ENCODE data around the gene SUMF2. TPM values are rescaled to one million over a fixed set of nuclear protein-coding genes. Genes with fewer than 3 reads are reported as not detected.

SUMF2 gene
- total RNA-seq: 149 and 155 TPM in 2 replicates

DNA sequence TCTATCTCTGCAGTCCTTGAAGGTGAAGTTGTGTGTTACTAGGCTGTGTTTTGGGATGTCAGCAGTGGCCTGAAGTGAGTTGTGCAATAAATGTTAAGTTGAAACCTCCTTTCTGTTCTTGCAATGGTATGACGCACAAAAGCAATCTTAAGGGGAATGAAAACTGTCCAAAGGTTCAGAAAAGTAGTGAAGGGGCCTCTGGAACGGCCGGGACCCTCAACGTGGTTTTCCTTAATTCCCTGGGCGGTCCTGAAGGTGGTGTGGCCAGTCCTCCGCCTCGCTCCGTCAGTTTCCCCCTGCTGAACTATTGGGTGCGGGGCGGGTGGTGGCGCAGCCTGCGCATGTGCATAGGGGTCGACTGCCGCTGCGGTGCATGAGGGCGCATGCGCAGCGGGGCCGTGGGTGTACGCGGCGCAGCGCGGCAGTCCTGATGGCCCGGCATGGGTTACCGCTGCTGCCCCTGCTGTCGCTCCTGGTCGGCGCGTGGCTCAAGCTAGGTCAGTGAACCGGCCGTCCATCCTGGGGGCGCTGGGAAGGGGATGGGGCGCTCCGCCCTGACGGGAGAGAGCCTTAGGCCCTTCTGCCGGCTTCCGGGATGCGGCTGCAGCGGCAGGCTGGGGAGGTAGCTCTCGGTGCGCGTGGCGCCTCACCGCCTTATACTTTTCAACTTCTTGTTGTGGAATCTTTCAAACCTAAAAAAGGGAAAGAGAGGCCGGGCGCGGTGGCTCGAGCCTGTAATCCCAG, at the start of gene SUMF2:
TSS of gene SUMF2 (plus strand) at position 405 of the 744 bp plus-strand sequence. CDS start at position 431, 26 bp downstream.

DNA sequence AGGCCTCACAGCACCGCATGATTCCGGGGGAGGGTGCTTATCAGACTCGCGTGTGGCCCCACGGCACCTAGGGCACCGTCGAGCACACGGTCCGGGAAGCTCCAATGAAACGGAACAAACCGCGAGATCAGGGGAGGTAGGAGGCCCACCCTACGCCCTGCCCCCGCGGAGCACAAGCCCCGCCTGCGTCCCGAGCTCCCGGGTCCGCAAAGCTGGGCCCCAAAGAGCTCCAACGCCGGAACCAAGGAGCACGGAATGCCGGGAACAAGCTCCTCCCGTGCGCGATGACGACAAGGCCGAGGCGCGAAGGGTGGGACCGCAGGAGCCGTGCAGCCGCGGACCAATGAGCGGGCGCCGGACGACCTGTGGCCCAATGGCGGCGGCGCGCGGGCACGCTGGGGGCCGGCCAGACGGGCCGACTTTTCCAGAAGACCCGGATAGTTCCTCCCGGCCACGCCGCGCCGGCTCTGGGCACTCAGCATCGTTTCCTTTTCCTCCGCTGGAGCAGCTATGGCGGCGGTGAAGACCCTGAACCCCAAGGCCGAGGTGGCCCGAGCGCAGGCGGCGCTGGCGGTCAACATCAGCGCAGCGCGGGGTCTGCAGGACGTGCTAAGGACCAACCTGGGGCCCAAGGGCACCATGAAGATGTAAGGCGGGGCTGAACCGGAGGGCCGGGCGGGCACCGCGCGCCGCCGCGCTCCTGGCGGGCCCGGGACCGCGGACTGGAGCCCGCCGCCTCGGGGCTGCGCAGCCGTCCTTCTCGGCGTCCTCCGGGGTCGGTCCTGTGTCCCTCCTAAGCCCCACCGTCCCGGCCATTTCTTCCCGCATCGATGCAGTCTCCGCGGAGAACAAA, 12.5 kb upstream of the SUMF2 start, which contains the start of the genes CCT6A and PSPH:
TSS of gene CCT6A (plus strand) at position 427 of the 853 bp plus-strand sequence. CDS start at position 511, 84 bp downstream.
TSS of gene PSPH (minus strand) at position 106 of the 853 bp plus-strand sequence. CDS start 30,232 bp downstream, outside the sequence.

DNA sequence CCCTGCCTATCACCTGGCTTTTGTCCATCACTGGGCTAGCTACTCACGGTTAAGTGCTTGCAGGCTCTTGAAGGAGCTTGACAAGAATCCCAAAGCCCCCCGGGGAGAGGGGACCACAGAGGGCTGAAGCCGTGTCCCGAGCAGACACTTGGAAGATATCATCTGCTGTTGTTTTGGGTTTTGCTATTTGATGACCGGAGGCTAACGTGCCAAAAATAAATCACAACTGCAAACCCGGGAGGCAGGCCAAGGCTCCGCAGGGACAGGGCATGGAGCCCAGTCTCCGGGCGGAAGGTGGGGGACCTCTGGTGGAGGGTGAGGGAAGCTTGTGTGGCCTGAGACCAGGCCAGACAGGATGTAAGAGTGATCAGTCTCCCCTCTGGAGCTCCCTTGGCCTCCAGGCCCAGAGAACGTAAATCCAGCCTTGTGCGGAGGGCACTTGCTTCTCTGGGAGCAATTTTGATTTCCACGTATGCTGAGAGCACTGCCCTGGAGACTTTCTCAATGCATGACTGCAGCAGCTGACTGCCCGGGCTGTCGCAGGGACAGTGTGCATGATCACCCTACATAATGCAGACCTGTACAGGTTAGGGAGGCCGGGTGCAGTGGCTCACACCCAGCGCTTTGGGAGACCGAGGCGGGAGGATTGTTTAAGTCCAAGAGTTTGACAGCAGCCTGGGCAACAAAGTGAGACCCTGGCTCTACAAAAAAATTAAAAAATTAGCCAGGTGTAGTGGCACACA, 28.9 kb downstream of the SUMF2 start, which contains the start of gene PHKG1:
TSS of gene PHKG1 (minus strand) at position 164 of the 743 bp plus-strand sequence. CDS start 4,011 bp downstream, outside the sequence.

GRCh38 chr7:56106108-56107073, 42.3 kb downstream of the SUMF2 start, which contains the start of gene CHCHD2:
Gene CHCHD2, minus strand, starts transcription at chr7:56106476. Its CDS starts 63 bp downstream, at chr7:56106413.

GRCh38 chr7:56115852-56116538, 51.9 kb downstream of the SUMF2 start, which contains the start of gene NUPR2:
Gene NUPR2, minus strand, starts transcription at chr7:56116417. Its CDS starts 103 bp downstream, at chr7:56116314.

Other genes starting within 250 kb of the SUMF2 start
- not detected in 2 replicates for gene SEPTIN14, start 201.5 kb upstream of the SUMF2 start, total RNA-seq
- 0.38 and 0.47 TPM in 2 replicates for gene ZNF713, start 176.8 kb upstream of the SUMF2 start, total RNA-seq
- gene MRPS17, start 112.4 kb upstream of the SUMF2 start, total RNA-seq: 11.1 and 15.9 TPM in 2 replicates
- gene NIPSNAP2, start 99.7 kb upstream of the SUMF2 start, total RNA-seq: 53.3 and 54.4 TPM in 2 replicates
- 66.4 and 72.3 TPM in 2 replicates for gene PSPH, start 12.8 kb upstream of the SUMF2 start, total RNA-seq
- gene CCT6A, start 12.5 kb upstream of the SUMF2 start, total RNA-seq: 150 and 262 TPM in 2 replicates
- 0.08 TPM in 1 of 2 replicates, not detected in the other for gene PHKG1, start 28.7 kb downstream of the SUMF2 start, total RNA-seq
- gene CHCHD2, start 42.2 kb downstream of the SUMF2 start, total RNA-seq: 754 and 755 TPM in 2 replicates
- gene NUPR2, start 52.1 kb downstream of the SUMF2 start, total RNA-seq: not detected in 2 replicates

Measured in hair follicular keratinocyte (primary cell).